PC-9 (cell line): ENCODE results near the gene EXOC4. TPM values are rescaled to one million over a fixed set of nuclear protein-coding genes. Genes with fewer than 3 reads are reported as not detected.
A peak's percentile ranks its signal among the peaks of the same experiment; 100 is the strongest.

Source experiments
- BruUV-seq: library from RNA; stranded (reverse); fragments of 400-500 nt; replicated peaks from 2 replicates; lab custom pipeline; 2021; lab: Mats Ljungman, UMichigan
- CTCF ChIA-PET: fragments of 300-600 bp; sonication (Branson Sonifier 250); formaldehyde crosslinking; loops from one replicate; lab custom pipeline; 2022; ENCODE audit warnings: antibody characterized with exemption; lab: Charles Lee
- POLR2A ChIA-PET: fragments of 300-600 bp; sonication (Branson Sonifier 250); formaldehyde crosslinking; loops from one replicate; lab custom pipeline; 2022; ENCODE audit warnings: antibody characterized with exemption; ENCODE audit not compliant: unreplicated experiment; lab: Charles Lee
- DNase-seq, 2 experiments: peaks; one replicate each; pipeline versions ENCODE4 v3.0.0 to v3.0.0-alpha.2; 2015 to 2022; ENCODE audit warnings: mixed read lengths in 1 of 2
- H2AFZ ChIP-seq: fragments of 200-600 bp; sonication (generic); 2 replicates; pipeline ENCODE4 v1.8.1; 2017; ENCODE audit warnings: antibody characterized with exemption
- H3F3A ChIP-seq: fragments of 200-600 bp; sonication (generic); 2 replicates; pipeline ENCODE4 v1.8.1; 2017; ENCODE audit warnings: antibody characterized with exemption, mild to moderate bottlenecking, low read depth; ENCODE audit not compliant: insufficient read depth
- H3K27ac ChIP-seq: fragments of 200-600 bp; sonication (generic); 2 replicates; pipeline ENCODE4 v1.6.1; 2016; ENCODE audit warnings: mixed run types
- H3K27me3 ChIP-seq: fragments of 200-600 bp; sonication (generic); 2 replicates; pipeline ENCODE4 v1.6.1; 2016; ENCODE audit warnings: low read depth, mixed run types; ENCODE audit not compliant: insufficient read depth
- H3K36me3 ChIP-seq: fragments of 200-600 bp; sonication (generic); 2 replicates; pipeline ENCODE4 v1.6.1; 2016; ENCODE audit warnings: low read depth, mixed run types
- H3K4me1 ChIP-seq: fragments of 200-600 bp; sonication (generic); replicated peaks from 2 replicates; pipeline ENCODE4 v1.6.1; 2016; ENCODE audit warnings: mixed run types; ENCODE audit not compliant: insufficient read depth
- H3K4me2 ChIP-seq: fragments of 200-600 bp; sonication (generic); 2 replicates; pipeline ENCODE4 v1.6.1; 2017; ENCODE audit warnings: mixed run types
- H3K4me3 ChIP-seq: fragments of 200-600 bp; sonication (generic); 2 replicates; pipeline ENCODE4 v1.6.1; 2016; ENCODE audit warnings: mixed run types
- H3K79me2 ChIP-seq: fragments of 200-600 bp; sonication (generic); 2 replicates; pipeline ENCODE4 v1.6.1; 2017; ENCODE audit warnings: low read depth, mixed run types
- H3K9me2 ChIP-seq: fragments of 200-600 bp; sonication (generic); 2 replicates; pipeline ENCODE4 v1.8.1; 2017; ENCODE audit warnings: mild to moderate bottlenecking; ENCODE audit not compliant: insufficient read depth
- H3K9me3 ChIP-seq: fragments of 200-600 bp; sonication (generic); 2 replicates; pipeline ENCODE4 v1.8.1; 2016; ENCODE audit warnings: low read depth; ENCODE audit not compliant: insufficient read depth
- H4K20me1 ChIP-seq: fragments of 200-600 bp; sonication (generic); 2 replicates; pipeline ENCODE4 v1.8.1; 2017; ENCODE audit not compliant: insufficient read depth
- EZH2 ChIP-seq: fragments of 200-600 bp; sonication (generic); IDR thresholded peaks from 2 replicates; pipeline ENCODE4 v1.8.0; 2017; ENCODE audit warnings: antibody characterized with exemption, low read depth
- intact Hi-C: fragments of 100-400 bp; cut with micrococcal nuclease; formaldehyde crosslinking; loops from one replicate; pipeline ENCODE4 v1.10.0; 2022; ENCODE audit not compliant: unreplicated experiment
- total RNA-seq: library from RNA; stranded (reverse); gene quantifications from 2 replicates; pipeline ENCODE4 v1.2.3, GENCODE V29; 2021
- TF ChIP-seq, protein P1 (sequence below): fragments of 200-600 bp; sonication (generic); conservative IDR thresholded peaks from 2 replicates; pipeline ENCODE4 v1.6.1; 2017; ENCODE audit warnings: mixed run types, antibody characterized with exemption, mild to moderate bottlenecking, moderate library complexity

The EXOC4 gene
- total RNA-seq, 1 experiment from 2014 or later: 101 TPM

GRCh38 chr7:133489906-133490305 is 237.0 kb downstream of the EXOC4 start:
- intact Hi-C loops: loop anchor here (5.0 kb wide), 1 partner anchor 362 kb away; no protein-coding TSS in a partner anchor
- POLR2A ChIA-PET: no interaction called here

GRCh38 chr7:133491201-133491691 is 238.4 kb downstream of the EXOC4 start:
- Histone ChIP-seq H3K79me2 (no peaks in the 10 kb centered on the region), H3F3A (0 out of 2 replicates have a peak, but pooled peaks cover 6% of the 10 kb centered on the region), H4K20me1 (no peaks in the 10 kb centered on the region), H3K9me2 (no peaks in the 10 kb centered on the region), H3K27me3 (no peaks in the 10 kb centered on the region), H3K36me3 (no peaks in the 10 kb centered on the region), H3K27ac (no peak overlapping the region), H3K9me3 (0 out of 2 replicates have a peak, but pooled peaks cover 6% of the 10 kb centered on the region), H2AFZ (no peak overlapping the region), H3K4me3 (no peak overlapping the region), H3K4me2 (no peak overlapping the region), H3K4me1 (peaks cover 10% of the 10 kb centered on the region)
- DNase-seq: no peak
- no TSS peak for BruUV-seq
- TF ChIP-seq EZH2: no peak
- TF ChIP-seq, protein P1, sequence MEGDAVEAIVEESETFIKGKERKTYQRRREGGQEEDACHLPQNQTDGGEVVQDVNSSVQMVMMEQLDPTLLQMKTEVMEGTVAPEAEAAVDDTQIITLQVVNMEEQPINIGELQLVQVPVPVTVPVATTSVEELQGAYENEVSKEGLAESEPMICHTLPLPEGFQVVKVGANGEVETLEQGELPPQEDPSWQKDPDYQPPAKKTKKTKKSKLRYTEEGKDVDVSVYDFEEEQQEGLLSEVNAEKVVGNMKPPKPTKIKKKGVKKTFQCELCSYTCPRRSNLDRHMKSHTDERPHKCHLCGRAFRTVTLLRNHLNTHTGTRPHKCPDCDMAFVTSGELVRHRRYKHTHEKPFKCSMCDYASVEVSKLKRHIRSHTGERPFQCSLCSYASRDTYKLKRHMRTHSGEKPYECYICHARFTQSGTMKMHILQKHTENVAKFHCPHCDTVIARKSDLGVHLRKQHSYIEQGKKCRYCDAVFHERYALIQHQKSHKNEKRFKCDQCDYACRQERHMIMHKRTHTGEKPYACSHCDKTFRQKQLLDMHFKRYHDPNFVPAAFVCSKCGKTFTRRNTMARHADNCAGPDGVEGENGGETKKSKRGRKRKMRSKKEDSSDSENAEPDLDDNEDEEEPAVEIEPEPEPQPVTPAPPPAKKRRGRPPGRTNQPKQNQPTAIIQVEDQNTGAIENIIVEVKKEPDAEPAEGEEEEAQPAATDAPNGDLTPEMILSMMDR: no peak
- ChIA-PET POLR2A (no interaction called here), CTCF (no interaction called here)
- intact Hi-C loops: loop anchor here (5.0 kb wide), 1 partner anchor 361 kb away; no protein-coding TSS in a partner anchor

More at GRCh38 chr7:133489906-133490305, 237.0 kb downstream of the EXOC4 start:
- Histone ChIP-seq H3K4me3 (no peak overlapping the region), H3K4me2 (no peak overlapping the region), H3F3A (0 out of 2 replicates have a peak, but pooled peaks cover 6% of the 10 kb centered on the region), H3K9me2 (no peaks in the 10 kb centered on the region), H2AFZ (no peak overlapping the region), H3K36me3 (no peaks in the 10 kb centered on the region), H3K9me3 (0 out of 2 replicates have a peak, but pooled peaks cover 6% of the 10 kb centered on the region), H3K27me3 (no peaks in the 10 kb centered on the region), H3K27ac (no peak overlapping the region), H3K79me2 (no peaks in the 10 kb centered on the region), H4K20me1 (no peaks in the 10 kb centered on the region), H3K4me1 (peaks cover 10% of the 10 kb centered on the region)
- peak in 1 of 2 experiments; percentile 3 for DNase-seq
- no peak for TF ChIP-seq EZH2
- TF ChIP-seq, protein P1: no peak
- CTCF ChIA-PET: no interaction called here
- BruUV-seq: no TSS peak

- peak; percentile 25 to 45 for DNase-seq
- Histone ChIP-seq H3K4me3 (no peak overlapping the region), H4K20me1 (no peaks in the 10 kb centered on the region), H3K79me2 (no peaks in the 10 kb centered on the region), H3K27me3 (no peaks in the 10 kb centered on the region), H3K36me3 (no peaks in the 10 kb centered on the region), H3K9me3 (0 out of 2 replicates have a peak, but pooled peaks cover 6% of the 10 kb centered on the region), H3K27ac (no peak overlapping the region), H3K4me1 (peaks cover 10% of the 10 kb centered on the region), H2AFZ (no peak overlapping the region), H3K4me2 (no peak overlapping the region), H3F3A (0 out of 2 replicates have a peak, but pooled peaks cover 6% of the 10 kb centered on the region), H3K9me2 (no peaks in the 10 kb centered on the region; the same call in 1 of the 2 replicates)
- ChIA-PET POLR2A (interaction anchor here (0.6 to 0.7 kb wide), 2 partner anchors 8 to 116 kb away, joined by 4 read pairs; no protein-coding TSS in a partner anchor), CTCF (no interaction called here)
- no peak for TF ChIP-seq EZH2
- TF ChIP-seq, protein P1: no peak
- no TSS peak for BruUV-seq
- intact Hi-C loops: loop anchor here (5.0 kb wide), 1 partner anchor 360 kb away; no protein-coding TSS in a partner anchor
These were observed 239.2 kb downstream of the EXOC4 start for GRCh38 chr7:133491846-133492652.
